NCI-H748 (cell line): ENCODE data around the gene TIMM21.
A peak's percentile ranks its signal among the peaks of the same experiment; 100 is the strongest.

ENCODE experiments used
- DNase-seq: peaks from one replicate; lab custom pipeline; 2025; ENCODE audit not compliant: unreplicated experiment; lab: John Stamatoyannopoulos, UW

Gene TIMM21

GRCh38 chr18:74147779-74148542 lies at the start of gene TIMM21, which contains the start of gene FBXO15:
Gene TIMM21, plus strand, starts transcription at chr18:74148523. Its CDS starts 286 bp downstream, at chr18:74148809.
Gene FBXO15, minus strand, starts transcription at chr18:74147834. Its CDS starts 49 bp downstream, at chr18:74147785.
- DNase-seq: peak; percentile 99

DNA sequence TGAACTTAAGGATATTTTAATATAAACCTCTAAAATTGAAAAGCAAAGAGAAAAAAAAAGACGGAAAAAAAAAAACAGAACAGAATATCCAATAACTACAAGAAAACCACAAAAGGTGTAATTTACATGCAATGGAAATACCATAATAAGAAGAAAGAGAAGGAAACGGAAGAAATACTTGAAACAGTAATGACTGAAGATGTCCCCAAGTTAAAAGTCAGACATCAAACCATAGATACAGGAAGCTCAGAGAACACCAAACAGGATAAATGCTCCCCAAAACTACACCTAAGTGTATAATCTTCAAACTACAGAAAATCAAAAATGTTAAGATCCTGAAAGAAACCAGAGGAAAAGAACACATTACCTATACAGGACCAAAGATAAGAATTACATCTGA lies 39.9 kb upstream of the TIMM21 start:
- DNase-seq: no peak

GRCh38 chr18:74110149-74110548 lies 38.2 kb upstream of the TIMM21 start:
- no peak for DNase-seq

- no peak for DNase-seq
Observed at GRCh38 chr18:74110976-74111375, 37.3 kb upstream of the TIMM21 start.

- no peak for DNase-seq
Observed at GRCh38 chr18:74113711-74114110, 34.6 kb upstream of the TIMM21 start.

- no peak for DNase-seq
Observed at GRCh38 chr18:74114116-74114515, 34.2 kb upstream of the TIMM21 start.

GRCh38 chr18:74115046-74115445 lies 33.3 kb upstream of the TIMM21 start:
- DNase-seq: no peak

GRCh38 chr18:74116633-74117554 lies 31.4 kb upstream of the TIMM21 start:
- DNase-seq: peak; percentile 50

GRCh38 chr18:74123200-74123599 lies 25.1 kb upstream of the TIMM21 start:
- no peak for DNase-seq

GRCh38 chr18:74124642-74125041 lies 23.7 kb upstream of the TIMM21 start:
- DNase-seq: no peak

- peak; percentile 16 for DNase-seq
Observed at GRCh38 chr18:74126684-74127655, 21.4 kb upstream of the TIMM21 start.

GRCh38 chr18:74128159-74128558 lies 20.2 kb upstream of the TIMM21 start:
- peak; percentile 28 for DNase-seq

DNA sequence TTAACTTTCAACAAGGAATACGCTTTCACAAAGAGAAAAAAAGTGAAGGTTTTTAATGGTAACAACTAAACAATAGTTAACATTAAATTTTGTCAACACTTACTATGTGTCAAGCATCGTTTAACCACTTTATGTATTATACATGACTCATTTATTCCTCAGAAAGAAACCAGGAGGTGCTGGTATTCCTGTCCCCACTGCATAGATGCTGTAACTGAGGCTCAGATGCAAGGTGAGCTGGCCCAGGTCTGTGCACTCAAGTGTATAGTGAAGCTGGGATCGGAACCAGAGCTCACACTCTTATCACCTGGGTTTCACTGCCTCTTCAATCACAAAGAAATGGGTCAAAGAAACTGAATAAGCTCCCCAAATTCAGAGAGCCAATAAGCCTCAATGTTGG lies 17.2 kb upstream of the TIMM21 start:
- no peak for DNase-seq

DNA sequence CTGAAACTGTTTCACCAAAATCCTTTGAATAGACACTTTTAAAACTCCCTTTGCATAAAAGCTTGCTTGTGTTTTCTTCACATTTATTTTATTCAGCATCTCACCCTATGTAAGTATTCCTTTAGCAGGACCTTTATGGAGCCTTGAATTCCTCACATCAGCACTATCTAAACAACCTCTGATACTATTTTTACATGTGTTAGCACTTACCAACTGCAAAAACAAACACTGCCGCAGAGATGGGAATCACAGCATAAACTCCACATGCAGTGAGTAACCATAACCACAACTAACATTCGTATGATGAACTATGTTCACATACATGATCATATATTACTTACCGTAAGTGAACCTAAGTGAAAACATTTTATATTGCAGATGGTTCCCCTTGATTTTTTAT lies 16.1 kb upstream of the TIMM21 start:
- no peak for DNase-seq

GRCh38 chr18:74137920-74138538 lies 10.3 kb upstream of the TIMM21 start:
- DNase-seq: no peak

- DNase-seq: no peak
Observed at GRCh38 chr18:74139411-74139810, 8.9 kb upstream of the TIMM21 start.

DNA sequence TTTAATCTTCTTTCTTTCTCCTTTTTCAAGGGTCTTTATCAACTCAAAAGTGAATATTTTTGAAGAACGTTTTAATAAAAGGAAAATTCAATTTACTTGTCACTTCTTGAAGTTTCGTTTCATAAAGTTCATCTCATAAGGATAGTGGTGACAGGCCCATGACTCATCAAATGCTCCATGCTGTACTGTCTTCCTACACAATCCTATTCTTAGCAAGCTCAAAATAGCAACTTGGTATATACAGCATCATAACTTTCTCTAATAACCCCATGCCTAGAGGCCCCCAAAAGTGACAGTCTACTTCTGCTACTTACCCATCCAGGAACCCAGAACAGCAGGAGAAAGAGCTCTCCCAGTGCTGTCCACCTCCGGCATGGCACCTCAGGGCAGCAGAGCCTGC lies 8.4 kb upstream of the TIMM21 start:
- no peak for DNase-seq

DNA sequence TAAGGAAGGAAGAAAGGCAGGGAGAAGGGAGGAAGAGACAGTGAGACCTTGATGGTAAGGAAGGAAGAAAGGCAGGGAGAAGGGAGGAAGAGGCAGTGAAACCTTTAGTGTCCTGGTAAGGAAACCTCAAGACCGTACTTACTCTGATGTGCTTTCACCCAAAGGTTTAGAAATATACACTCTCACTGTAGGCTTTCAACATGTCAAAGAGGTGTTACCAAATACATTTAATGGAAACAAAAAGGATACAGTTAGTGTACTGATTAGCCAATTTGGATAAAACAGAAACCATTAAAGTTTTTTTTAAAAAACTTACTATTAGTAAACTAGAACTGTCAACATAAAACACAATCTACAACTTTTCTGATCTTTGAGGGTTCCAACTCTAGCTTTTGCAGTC lies 7.7 kb upstream of the TIMM21 start:
- no peak for DNase-seq

- no peak for DNase-seq
Observed at GRCh38 chr18:74141667-74142066, 6.7 kb upstream of the TIMM21 start.

GRCh38 chr18:74142252-74142651 lies 6.1 kb upstream of the TIMM21 start:
- DNase-seq: no peak
